Limb (tissue), 2 donors: ENCODE results near the gene ZFAND3.

Source experiments
- DNase-seq, 2 donors: peaks; one replicate each; pipeline ENCODE4 v3.0.0-alpha.2; 2016; ENCODE audit errors: extremely low spot score in 2 of 2

Gene ZFAND3

DNA sequence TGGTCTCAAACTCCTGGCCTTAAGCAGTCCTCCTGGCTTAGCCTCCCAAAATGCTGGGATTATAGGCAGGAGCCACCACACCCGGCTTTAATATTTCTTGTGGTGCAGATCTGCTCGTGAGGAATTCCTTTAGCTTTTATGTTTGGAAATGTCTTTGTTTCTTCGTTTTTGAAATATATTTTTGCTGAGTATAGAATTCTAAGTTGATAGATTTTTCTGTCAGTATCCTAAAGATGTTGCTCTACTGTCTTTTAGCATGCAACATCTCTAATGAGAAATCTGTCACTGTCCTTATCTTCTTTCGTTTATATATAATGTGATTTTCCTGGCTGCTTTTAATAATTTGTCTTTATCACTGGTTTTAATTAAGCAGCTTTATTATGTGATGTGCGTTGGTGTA is 75.1 kb downstream of the ZFAND3 start:
- no peak for DNase-seq

DNA sequence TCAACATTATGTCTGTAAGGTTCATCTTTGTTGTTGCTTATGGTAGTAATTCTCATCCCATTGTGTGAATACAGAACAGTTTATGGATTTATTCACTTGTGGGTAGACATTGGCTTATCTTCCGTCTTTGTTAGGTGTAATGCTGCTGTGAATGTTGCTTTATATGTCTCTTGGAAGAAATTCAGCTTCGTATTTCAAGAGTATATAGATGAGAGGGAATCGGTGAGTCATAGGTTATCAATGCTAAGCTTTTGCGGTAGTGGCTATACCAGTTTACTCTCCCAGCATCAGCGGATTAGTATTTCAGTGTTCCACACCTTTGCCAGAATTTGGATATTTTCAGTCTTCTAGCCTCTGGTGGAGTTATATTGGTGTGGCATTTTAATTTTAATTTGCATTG is 77.8 kb downstream of the ZFAND3 start:
- DNase-seq: no peak

- DNase-seq: no peak
These were observed 78.4 kb downstream of the ZFAND3 start for GRCh38 chr6:37897818-37898515.

GRCh38 chr6:37903351-37904340 is 84.1 kb downstream of the ZFAND3 start:
- DNase-seq: no peak

- DNase-seq: no peak
These were observed 85.1 kb downstream of the ZFAND3 start for GRCh38 chr6:37904590-37904989.

GRCh38 chr6:37906121-37906520 is 86.6 kb downstream of the ZFAND3 start:
- DNase-seq: no peak

GRCh38 chr6:37910998-37911397 is 91.5 kb downstream of the ZFAND3 start:
- DNase-seq: no peak

DNA sequence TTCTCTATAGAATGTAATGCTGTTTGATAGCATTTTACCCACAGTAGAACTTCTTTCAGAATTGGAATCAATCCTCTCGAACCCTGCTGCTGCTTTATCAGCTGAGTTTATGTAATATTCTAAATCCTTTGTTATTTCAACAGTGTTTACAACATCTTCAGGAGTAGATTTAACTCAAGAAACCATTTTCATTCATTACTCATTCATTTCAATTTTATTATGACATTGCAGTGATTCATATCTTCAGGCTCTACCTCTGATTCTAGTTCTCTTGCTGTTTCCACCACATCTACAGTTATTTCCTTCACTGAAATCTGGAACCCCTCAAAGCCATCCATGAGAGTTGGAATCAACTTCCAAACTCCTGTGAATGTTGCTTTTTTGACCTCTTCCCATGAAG is 93.7 kb downstream of the ZFAND3 start:
- DNase-seq: no peak

DNA sequence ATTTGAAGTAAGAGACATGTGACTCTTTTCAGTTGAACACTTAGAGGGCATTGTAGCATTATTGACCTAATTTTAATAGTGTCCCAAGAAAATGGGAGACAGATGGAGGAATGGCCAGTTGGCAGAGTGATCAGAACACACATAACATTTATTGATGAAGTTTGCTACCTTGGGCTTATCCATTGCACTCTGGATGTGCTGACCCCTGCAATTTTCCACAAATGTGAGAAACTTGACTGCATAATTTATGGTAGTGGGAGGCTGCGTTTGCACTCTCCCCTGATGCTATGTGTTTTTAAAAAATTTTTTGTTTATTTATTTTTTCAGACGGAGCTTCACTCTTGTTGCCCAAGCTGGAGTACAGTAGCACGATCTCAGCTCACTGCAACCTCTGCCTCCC is 95.9 kb downstream of the ZFAND3 start:
- no peak for DNase-seq

DNA sequence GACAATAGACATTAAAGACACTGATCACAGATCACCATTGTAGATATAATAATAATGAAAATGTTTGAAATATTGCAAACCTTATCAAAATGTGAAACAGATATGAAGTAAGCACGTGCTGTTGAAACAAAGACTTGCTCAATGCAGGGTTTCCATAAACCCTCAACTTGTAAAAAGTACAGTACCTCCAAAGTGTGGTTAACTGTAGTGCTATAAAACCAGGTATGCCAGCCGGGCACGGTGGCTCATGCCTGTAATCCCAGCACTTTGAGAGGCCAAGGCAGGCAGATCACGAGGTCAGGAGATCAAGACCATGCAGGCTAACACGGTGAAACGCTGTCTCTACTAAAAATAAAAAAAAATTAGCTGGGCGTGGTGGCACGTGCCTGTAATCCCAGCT is 96.6 kb downstream of the ZFAND3 start:
- no peak for DNase-seq

- DNase-seq: no peak
These were observed 97.1 kb downstream of the ZFAND3 start for GRCh38 chr6:37916675-37917074.

DNA sequence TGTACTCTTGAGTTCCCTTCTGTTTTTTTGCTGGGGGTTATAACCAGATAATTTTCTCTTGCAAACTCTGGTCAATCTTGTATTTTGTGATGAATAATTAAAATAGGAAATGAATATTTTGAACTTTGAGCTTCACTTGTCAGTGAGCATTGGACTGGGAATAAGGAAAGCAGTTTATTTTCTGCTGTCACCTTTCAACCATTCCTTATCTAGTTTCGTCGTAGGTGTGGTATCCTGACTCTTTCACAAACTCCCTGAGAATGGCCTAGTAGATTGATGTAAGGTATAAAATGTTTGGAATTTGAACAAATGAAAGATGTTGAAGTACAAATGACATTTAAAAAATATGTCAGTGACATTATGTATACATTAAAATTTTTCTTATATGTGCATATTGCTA is 98.0 kb downstream of the ZFAND3 start:
- DNase-seq: no peak

DNA sequence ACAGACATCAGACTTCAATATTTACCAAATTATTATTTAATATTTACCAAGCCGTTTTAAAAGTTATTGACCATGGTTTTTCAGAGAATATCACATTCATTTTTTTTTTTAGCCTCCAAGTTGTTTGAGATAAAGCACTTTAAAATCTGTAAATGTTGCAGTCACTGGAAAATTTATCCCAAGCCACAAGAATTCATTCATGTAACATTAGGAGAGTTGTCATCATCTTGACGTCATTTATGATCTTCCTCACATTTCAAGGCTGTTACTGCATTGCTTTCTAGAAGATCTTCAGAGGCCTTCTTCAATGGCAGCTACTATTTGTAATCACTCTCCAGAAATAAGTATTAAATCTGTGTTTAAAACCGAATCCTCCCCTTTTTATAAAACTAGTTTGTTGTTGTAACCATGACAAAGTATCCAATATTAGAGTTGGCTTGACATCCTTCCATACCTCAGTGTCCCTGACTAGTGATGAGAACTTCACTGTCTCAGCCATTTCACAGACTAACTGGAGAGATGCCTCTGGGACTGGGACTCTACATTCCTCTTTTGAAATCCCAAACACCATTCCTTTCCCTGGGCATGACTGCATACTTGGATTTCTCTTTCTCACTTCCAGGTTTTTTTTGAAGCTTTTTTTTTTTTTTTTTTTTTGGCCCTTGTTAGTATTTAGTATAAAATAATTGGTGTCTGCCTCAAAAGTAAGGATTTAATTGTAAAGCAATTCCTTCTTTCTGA is 100.1 kb downstream of the ZFAND3 start:
- no peak for DNase-seq

GRCh38 chr6:37920667-37921066 is 101.1 kb downstream of the ZFAND3 start:
- DNase-seq: no peak

GRCh38 chr6:37922563-37922962 is 103.0 kb downstream of the ZFAND3 start:
- DNase-seq: no peak

GRCh38 chr6:37923514-37923913 is 104.0 kb downstream of the ZFAND3 start:
- no peak for DNase-seq

DNA sequence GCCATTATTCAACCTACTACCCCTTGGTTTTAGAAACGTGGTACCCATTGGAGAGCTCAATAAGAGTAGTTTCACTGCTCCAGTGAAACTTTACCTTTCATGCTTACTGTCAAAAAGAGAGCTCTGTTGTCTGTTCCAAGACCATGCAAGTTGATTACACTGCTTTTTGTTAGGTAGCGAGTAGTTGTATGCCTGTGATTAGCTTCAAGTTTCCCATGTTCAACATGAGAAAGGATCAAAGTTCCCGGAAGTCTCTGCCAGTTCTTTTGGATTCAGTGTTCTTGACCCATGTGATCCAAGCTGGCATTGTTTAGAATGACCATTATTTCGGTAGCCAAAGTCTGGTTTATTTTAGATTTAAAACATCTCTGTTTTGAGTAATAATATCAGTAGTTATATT is 107.1 kb downstream of the ZFAND3 start:
- no peak for DNase-seq

- DNase-seq: no peak
These were observed 108.7 kb downstream of the ZFAND3 start for GRCh38 chr6:37928217-37928616.

- no peak for DNase-seq
These were observed 110.9 kb downstream of the ZFAND3 start for GRCh38 chr6:37930288-37930971.

GRCh38 chr6:37931066-37931465 is 111.5 kb downstream of the ZFAND3 start:
- no peak for DNase-seq

GRCh38 chr6:37934276-37934675 is 114.7 kb downstream of the ZFAND3 start:
- no peak for DNase-seq
